OCI-LY3 (cell line): Measurements from ENCODE around the gene CERS3.

Experiments
- H2AFZ ChIP-seq: fragments of 200-600, 300-600 bp; shearing (Covaris generic); 2 replicates; pipeline ENCODE4 v1.6.0; 2014; ENCODE audit warnings: antibody characterized with exemption, low read depth, low read length
- H3K27ac ChIP-seq: fragments of 200-600, 300-600 bp; sonication (generic); 2 replicates; pipeline ENCODE4 v1.5.1; 2014; ENCODE audit warnings: mild to moderate bottlenecking, low read length, moderate library complexity, mixed read lengths
- H3K27me3 ChIP-seq: fragments of 200-600, 300-600 bp; sonication (generic); 2 replicates; pipeline ENCODE4 v1.6.1; 2014; ENCODE audit warnings: low read depth, low read length, mixed read lengths
- H3K36me3 ChIP-seq: fragments of 200-600, 300-600 bp; sonication (generic); replicated peaks from 2 replicates; pipeline ENCODE3; 2014; ENCODE audit warnings: low read depth, low read length, mixed read lengths
- H3K4me1 ChIP-seq: fragments of 300-600, 200-600 bp; sonication (generic); 2 replicates; pipeline ENCODE4 v1.6.1; 2014; ENCODE audit warnings: low read length, mixed read lengths
- H3K4me2 ChIP-seq: fragments of 200-600, 300-600 bp; sonication (generic); 2 replicates; pipeline ENCODE4 v1.6.1; 2014; ENCODE audit warnings: low read length, mixed read lengths
- H3K4me3 ChIP-seq: fragments of 300-600, 200-600 bp; sonication (generic); 2 replicates; pipeline ENCODE4 v1.5.1; 2014; ENCODE audit warnings: antibody characterized with exemption, mild to moderate bottlenecking, low read length, moderate library complexity
- H3K79me2 ChIP-seq: fragments of 300-600, 200-600 bp; shearing (Covaris generic); 2 replicates; pipeline ENCODE4 v1.6.1; 2014; ENCODE audit warnings: mild to moderate bottlenecking, low read length, mixed read lengths
- H3K9ac ChIP-seq: fragments of 300-600, 200-600 bp; shearing (Covaris generic); 2 replicates; pipeline ENCODE4 v1.6.0; 2014; ENCODE audit warnings: mild to moderate bottlenecking, low read length, moderate library complexity
- H3K9me3 ChIP-seq: fragments of 200-600, 300-600 bp; shearing (Covaris generic); 2 replicates; pipeline ENCODE4 v1.6.1; 2014; ENCODE audit warnings: low read length, mixed read lengths; ENCODE audit not compliant: insufficient read depth
- H4K20me1 ChIP-seq: fragments of 200-600, 300-600 bp; sonication (generic); 2 replicates; pipeline ENCODE4 v1.6.1; 2016; ENCODE audit warnings: low read length, mixed read lengths; ENCODE audit not compliant: insufficient read depth
- CTCF ChIP-seq: fragments of 200-600, 300-600 bp; sonication (generic); IDR thresholded peaks from 2 replicates; pipeline ENCODE4 v1.5.1; 2014; ENCODE audit warnings: antibody characterized with exemption, low read length, low read depth
- EZH2phosphoT487 ChIP-seq: fragments of 200-600 bp; shearing (Covaris generic); IDR thresholded peaks from 2 replicates; pipeline ENCODE4 v1.6.1; 2018; ENCODE audit warnings: antibody characterized with exemption, mixed run types, low read depth

Gene CERS3

GRCh38 chr15:100502651-100503050 is 26.1 kb downstream of the CERS3 start:
- no peaks in the 10 kb centered on the region for H4K20me1 ChIP-seq
- no peak overlapping the region for H3K4me2 ChIP-seq
- H3K9me3 ChIP-seq = no peaks in the 10 kb centered on the region
- no peak overlapping the region for H3K4me3 ChIP-seq
- no peak overlapping the region for H3K27ac ChIP-seq
- H3K79me2 ChIP-seq = no peaks in the 10 kb centered on the region
- H3K9ac ChIP-seq = no peak overlapping the region
- no peaks in the 10 kb centered on the region for H3K36me3 ChIP-seq
- H2AFZ ChIP-seq = no peak overlapping the region
- TF ChIP-seq CTCF (no peak), EZH2phosphoT487 (no peak)
- no peaks in the 10 kb centered on the region; the same call in 1 of the 2 replicates for H3K27me3 ChIP-seq
- no peaks in the 10 kb centered on the region for H3K4me1 ChIP-seq

- Histone ChIP-seq H3K4me1 (no peaks in the 10 kb centered on the region), H3K4me3 (no peak overlapping the region), H3K9me3 (no peaks in the 10 kb centered on the region), H3K27ac (no peak overlapping the region), H3K36me3 (no peaks in the 10 kb centered on the region), H3K4me2 (no peak overlapping the region), H4K20me1 (no peaks in the 10 kb centered on the region), H3K9ac (no peak overlapping the region), H3K79me2 (no peaks in the 10 kb centered on the region), H3K27me3 (no peaks in the 10 kb centered on the region; the same call in 1 of the 2 replicates), H2AFZ (no peak overlapping the region)
- no peak for TF ChIP-seq CTCF
- no peak for TF ChIP-seq EZH2phosphoT487
Observed at GRCh38 chr15:100501117-100501516, 27.6 kb downstream of the CERS3 start.

- Histone ChIP-seq H3K9me3 (no peaks in the 10 kb centered on the region), H3K4me3 (no peak overlapping the region), H2AFZ (no peak overlapping the region), H3K27me3 (no peaks in the 10 kb centered on the region; the same call in 1 of the 2 replicates), H4K20me1 (no peaks in the 10 kb centered on the region), H3K4me1 (no peaks in the 10 kb centered on the region), H3K36me3 (no peaks in the 10 kb centered on the region), H3K79me2 (no peaks in the 10 kb centered on the region), H3K9ac (no peak overlapping the region), H3K27ac (no peak overlapping the region), H3K4me2 (no peak overlapping the region)
- TF ChIP-seq CTCF = no peak
- TF ChIP-seq EZH2phosphoT487 = no peak
Observed at GRCh38 chr15:100500226-100500990, 28.3 kb downstream of the CERS3 start.

- Histone ChIP-seq H3K79me2 (no peaks in the 10 kb centered on the region), H2AFZ (no peak overlapping the region), H3K9me3 (no peaks in the 10 kb centered on the region), H3K9ac (no peak overlapping the region), H4K20me1 (no peaks in the 10 kb centered on the region), H3K36me3 (no peaks in the 10 kb centered on the region), H3K4me1 (no peaks in the 10 kb centered on the region), H3K4me2 (no peak overlapping the region), H3K27me3 (peaks cover 24% of the 10 kb centered on the region), H3K4me3 (no peak overlapping the region), H3K27ac (no peak overlapping the region)
- no peak for TF ChIP-seq EZH2phosphoT487
- no peak for TF ChIP-seq CTCF
Observed at GRCh38 chr15:100495861-100496260, 32.9 kb downstream of the CERS3 start.
